Choroid plexus epithelial cell (primary cell): Measurements from ENCODE around the gene STIM2.

Source experiments
- DNase-seq: peaks from one replicate; pipeline ENCODE4 v3.0.0-alpha.2; 2010; ENCODE audit warnings: low read depth
- H3K4me3 ChIP-seq: 2 replicates; pipeline ENCODE4 v1.5.1; 2011; ENCODE audit warnings: low read depth, mild to moderate bottlenecking, control low read depth, low read length, moderate library complexity
- CTCF ChIP-seq: conservative IDR thresholded peaks from 2 replicates; pipeline ENCODE4 v1.5.1; 2011; ENCODE audit warnings: low read depth, mild to moderate bottlenecking, control low read depth, inconsistent platforms, low read length, moderate library complexity

Gene STIM2

GRCh38 chr4:27005501-27005900, 144.9 kb downstream of the STIM2 start:
- H3K4me3 ChIP-seq, result no peak overlapping the region
- TF ChIP-seq CTCF, result no peak
- DNase-seq, result peak; percentile 83

DNA sequence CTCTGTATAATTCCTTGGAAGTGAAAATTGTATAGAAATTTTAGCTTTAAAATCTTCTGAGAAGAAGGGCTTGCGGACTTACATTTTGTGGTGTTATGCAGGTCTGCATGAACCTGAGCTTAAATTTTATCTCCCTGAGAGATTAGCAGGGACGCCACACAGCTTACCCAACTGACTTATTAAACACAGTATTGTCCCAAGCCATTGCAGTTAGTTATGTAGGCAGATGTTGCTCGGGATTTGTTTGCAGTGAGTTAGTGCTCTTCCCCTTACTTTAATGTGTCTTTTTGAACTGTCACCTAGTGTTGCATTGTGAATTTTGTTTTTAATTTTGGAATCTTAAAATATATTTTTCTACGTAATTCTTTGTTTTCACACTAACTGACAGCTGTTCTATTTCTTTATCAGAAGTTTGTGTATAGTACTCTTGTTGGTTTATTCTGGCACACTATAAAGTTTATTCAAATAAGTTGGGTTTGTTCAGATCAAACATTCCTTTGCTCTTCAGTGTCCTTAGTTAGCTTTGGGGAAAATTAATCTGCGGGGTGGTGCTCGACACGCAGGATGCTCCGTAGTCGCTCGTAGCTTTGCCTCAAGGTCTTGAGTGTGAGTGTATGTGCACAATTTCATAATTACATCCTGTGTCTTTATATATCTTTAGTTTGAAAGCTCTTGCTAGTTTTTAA, 145.4 kb downstream of the STIM2 start:
- TF ChIP-seq CTCF, result no peak
- DNase-seq, result peak; percentile 32
- H3K4me3 ChIP-seq, result no peak overlapping the region

DNA sequence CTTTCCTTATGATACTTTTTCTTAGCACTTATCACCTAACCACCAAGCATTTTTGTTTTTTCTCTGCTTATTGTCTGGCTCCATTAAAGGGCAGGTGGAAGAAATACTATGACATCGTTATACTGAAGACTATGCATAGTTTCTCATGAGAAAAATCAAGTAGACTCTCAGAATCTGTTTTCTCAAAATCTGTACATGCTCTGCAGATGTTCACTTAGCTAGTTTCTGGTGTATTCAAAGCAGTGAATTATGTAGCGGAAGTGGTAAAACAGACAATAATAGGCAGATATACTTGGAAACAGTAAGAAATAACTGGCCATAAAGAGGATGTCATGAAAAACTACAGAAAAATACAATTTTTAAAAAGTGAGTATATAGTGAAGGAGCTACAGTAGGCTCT, 146.0 kb downstream of the STIM2 start:
- TF ChIP-seq CTCF, result no peak
- no peak overlapping the region for H3K4me3 ChIP-seq
- no peak for DNase-seq

- no peak overlapping the region for H3K4me3 ChIP-seq
- TF ChIP-seq CTCF, result no peak
- DNase-seq, result peak; percentile 47
Measured at GRCh38 chr4:27007507-27007906, 146.9 kb downstream of the STIM2 start.

GRCh38 chr4:27008679-27009078, 148.0 kb downstream of the STIM2 start:
- DNase-seq, result no peak

DNA sequence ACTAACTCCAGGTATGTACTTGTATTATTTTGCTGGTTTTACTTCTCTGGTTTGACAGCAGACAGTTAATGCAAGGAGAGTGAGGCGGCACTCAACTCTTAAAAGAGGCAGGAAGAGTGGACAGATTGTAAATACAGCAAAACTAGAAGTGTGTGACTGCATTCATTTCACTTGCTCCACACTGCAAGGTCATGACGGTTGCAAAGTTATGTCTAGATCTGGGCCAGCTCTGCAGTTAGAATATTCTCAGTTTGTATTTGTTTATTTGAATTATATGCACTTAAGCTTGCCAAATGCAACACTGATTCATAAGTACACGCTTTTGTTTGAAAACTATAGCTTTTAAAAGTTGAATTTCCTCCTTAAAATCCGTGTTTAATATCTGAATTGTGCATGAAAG, 148.9 kb downstream of the STIM2 start:
- no peak for TF ChIP-seq CTCF
- DNase-seq, result peak; percentile 78
- no peak overlapping the region for H3K4me3 ChIP-seq

More at GRCh38 chr4:27008679-27009078, 148.0 kb downstream of the STIM2 start:
- H3K4me3 ChIP-seq, result no peak overlapping the region
- TF ChIP-seq CTCF, result no peak

- DNase-seq, result peak; percentile 89
- H3K4me3 ChIP-seq, result no peak overlapping the region
- TF ChIP-seq CTCF, result peak; percentile 88
Measured at GRCh38 chr4:27010334-27010940, 149.8 kb downstream of the STIM2 start.
